Glutamatergic neuron (in vitro differentiated cells): ENCODE measurements around the gene KRTAP19-6. TPM values are rescaled to one million over a fixed set of nuclear protein-coding genes. Genes with fewer than 3 reads are reported as not detected.

ENCODE experiments used
- DNase-seq: peaks from one replicate; pipeline ENCODE4 v3.0.0; 2022
- H3K27ac Mint-ChIP-seq: one replicate; pipeline ENCODE4 v1.8.0; 2020; ENCODE audit warnings: mild to moderate bottlenecking, mixed read lengths, inconsistent platforms; ENCODE audit not compliant: unreplicated experiment
- H3K27me3 Mint-ChIP-seq: one replicate; pipeline ENCODE4 v1.8.0; 2020; ENCODE audit warnings: mild to moderate bottlenecking, moderate library complexity, mixed read lengths, inconsistent platforms; ENCODE audit not compliant: unreplicated experiment
- H3K36me3 Mint-ChIP-seq: one replicate; pipeline ENCODE4 v1.8.0; 2020; ENCODE audit warnings: mild to moderate bottlenecking, mixed read lengths, inconsistent platforms; ENCODE audit not compliant: unreplicated experiment
- H3K4me1 Mint-ChIP-seq: one replicate; pipeline ENCODE4 v1.8.0; 2020; ENCODE audit warnings: mild to moderate bottlenecking, low read depth, mixed read lengths, inconsistent platforms; ENCODE audit not compliant: unreplicated experiment
- H3K4me3 Mint-ChIP-seq: one replicate; pipeline ENCODE4 v1.8.0; 2020; ENCODE audit warnings: mild to moderate bottlenecking, mixed read lengths, inconsistent platforms; ENCODE audit not compliant: unreplicated experiment
- H3K9me3 Mint-ChIP-seq: one replicate; pipeline ENCODE4 v1.8.0; 2020; ENCODE audit warnings: mild to moderate bottlenecking, moderate library complexity, mixed read lengths, inconsistent platforms; ENCODE audit not compliant: unreplicated experiment
- total RNA-seq: library from RNA; stranded (reverse); fragmentation: NEBNext Ultra II Directional; extraction: Animal tissue kit (Norgen Biotek cat#: 25700); gene quantifications from one replicate; pipeline ENCODE4 v1.2.1, GENCODE V29; 2021; ENCODE audit not compliant: unreplicated experiment
- TF ChIP-seq, protein P1 (sequence below): fragments of 200-600 bp; sonication (generic); IDR thresholded peaks from one replicate; pipeline ENCODE4 v1.5.0; 2021; ENCODE audit not compliant: partially characterized antibody, unreplicated experiment

KRTAP19-6 gene
- total RNA-seq, 1 donor from 2014 or later: not detected

DNA sequence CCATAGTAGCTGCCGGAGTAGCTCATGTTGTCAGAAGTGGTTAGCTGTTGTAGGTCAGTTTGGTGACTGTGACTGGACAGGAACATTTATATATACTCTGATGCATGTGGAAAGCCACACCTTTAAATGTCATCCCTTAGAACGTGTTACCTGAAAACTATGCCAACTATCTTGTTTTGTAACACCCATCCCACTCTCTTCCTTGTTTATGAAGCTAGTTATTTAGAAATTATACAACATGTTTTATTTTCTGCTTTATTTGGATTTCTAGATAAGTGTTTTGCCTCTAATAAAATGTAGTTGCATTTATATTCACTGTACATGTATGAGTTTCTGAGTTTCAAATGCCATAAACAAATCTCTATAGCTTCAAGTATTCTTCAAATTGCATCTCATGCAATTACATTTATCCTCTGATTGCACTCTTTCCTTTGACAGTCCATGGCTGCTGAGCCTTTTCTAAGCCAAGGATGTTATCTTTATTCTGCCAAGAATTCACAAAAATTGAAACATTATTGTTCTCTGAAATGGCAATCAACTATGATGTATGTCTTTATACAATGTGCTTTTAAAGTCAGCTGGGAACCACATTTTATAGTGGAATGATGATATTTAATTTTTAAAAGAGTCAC, 19.7 kb upstream of the KRTAP19-6 start, which contains the start of gene KRTAP19-7:
Gene KRTAP19-7 (minus strand): TSS at position 51 of the 632 bp plus-strand sequence. CDS start 25 bp downstream, at position 26.
- DNase-seq: no peak
- Mint-ChIP-seq H3K4me1 (no peaks in the 10 kb centered on the region), H3K36me3 (no peaks in the 10 kb centered on the region), H3K4me3 (no peak within 1 kb of the TSS), H3K27ac (no peak within 1 kb of the TSS), H3K9me3 (no peaks in the 10 kb centered on the region), H3K27me3 (no peaks in the 10 kb centered on the region)
- TF ChIP-seq, protein P1, sequence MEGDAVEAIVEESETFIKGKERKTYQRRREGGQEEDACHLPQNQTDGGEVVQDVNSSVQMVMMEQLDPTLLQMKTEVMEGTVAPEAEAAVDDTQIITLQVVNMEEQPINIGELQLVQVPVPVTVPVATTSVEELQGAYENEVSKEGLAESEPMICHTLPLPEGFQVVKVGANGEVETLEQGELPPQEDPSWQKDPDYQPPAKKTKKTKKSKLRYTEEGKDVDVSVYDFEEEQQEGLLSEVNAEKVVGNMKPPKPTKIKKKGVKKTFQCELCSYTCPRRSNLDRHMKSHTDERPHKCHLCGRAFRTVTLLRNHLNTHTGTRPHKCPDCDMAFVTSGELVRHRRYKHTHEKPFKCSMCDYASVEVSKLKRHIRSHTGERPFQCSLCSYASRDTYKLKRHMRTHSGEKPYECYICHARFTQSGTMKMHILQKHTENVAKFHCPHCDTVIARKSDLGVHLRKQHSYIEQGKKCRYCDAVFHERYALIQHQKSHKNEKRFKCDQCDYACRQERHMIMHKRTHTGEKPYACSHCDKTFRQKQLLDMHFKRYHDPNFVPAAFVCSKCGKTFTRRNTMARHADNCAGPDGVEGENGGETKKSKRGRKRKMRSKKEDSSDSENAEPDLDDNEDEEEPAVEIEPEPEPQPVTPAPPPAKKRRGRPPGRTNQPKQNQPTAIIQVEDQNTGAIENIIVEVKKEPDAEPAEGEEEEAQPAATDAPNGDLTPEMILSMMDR: no peak

DNA sequence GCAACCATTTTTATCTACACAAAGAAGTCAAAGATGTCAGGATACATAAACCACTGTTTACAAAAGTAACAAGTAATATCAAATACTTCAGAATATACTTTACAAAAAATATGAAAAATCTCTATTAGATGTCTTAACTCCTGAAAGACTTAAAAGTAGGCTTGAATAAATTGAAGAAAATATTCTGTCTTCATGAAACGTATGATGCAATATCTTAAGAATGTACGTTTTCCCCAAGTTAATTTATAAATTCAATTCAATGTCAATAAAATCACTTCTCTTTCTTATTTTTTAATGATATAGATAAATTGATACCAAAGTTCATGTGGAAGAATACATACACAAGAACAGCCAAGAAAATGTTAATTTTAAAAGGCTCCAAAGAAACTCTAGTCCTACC, 13.4 kb upstream of the KRTAP19-6 start:
- H3K36me3 Mint-ChIP-seq: no peaks in the 10 kb centered on the region
- TF ChIP-seq, protein P1: no peak
- DNase-seq: no peak
- H3K4me3 Mint-ChIP-seq: no peak overlapping the region
- H3K27ac Mint-ChIP-seq: no peak overlapping the region
- no peaks in the 10 kb centered on the region for H3K27me3 Mint-ChIP-seq
- no peaks in the 10 kb centered on the region for H3K9me3 Mint-ChIP-seq
- H3K4me1 Mint-ChIP-seq: no peaks in the 10 kb centered on the region

DNA sequence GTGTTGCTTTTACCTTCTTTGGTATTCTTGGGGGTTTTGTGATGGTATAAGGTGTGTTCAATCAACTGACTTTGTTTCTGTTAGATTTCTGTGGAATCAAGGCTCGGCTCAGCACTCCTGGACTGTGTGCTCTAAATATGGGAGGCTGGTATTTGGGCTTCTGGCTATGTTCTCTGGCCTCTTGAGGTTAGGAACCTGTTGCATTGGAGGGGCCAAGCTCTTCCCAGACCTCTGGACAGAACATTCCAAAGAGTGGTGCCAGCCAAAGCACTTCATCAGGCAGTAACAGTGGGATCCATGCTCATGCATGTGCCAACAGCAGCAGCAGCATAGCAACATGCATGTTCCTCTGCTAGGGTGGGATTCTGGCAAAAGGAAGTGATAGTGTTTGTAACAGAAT, 11.1 kb upstream of the KRTAP19-6 start:
- TF ChIP-seq, protein P1: no peak
- Mint-ChIP-seq H3K27ac (no peak overlapping the region), H3K36me3 (no peaks in the 10 kb centered on the region), H3K4me1 (no peaks in the 10 kb centered on the region), H3K27me3 (no peaks in the 10 kb centered on the region), H3K9me3 (no peaks in the 10 kb centered on the region), H3K4me3 (no peak overlapping the region)
- no peak for DNase-seq

GRCh38 chr21:30518876-30519275, 22.8 kb downstream of the KRTAP19-6 start:
- no peak for DNase-seq
- H3K27ac Mint-ChIP-seq: no peak overlapping the region

GRCh38 chr21:30515681-30516080, 26.0 kb downstream of the KRTAP19-6 start:
- Mint-ChIP-seq H3K27me3 (no peaks in the 10 kb centered on the region), H3K36me3 (no peaks in the 10 kb centered on the region)

More at GRCh38 chr21:30518876-30519275, 22.8 kb downstream of the KRTAP19-6 start:
- Mint-ChIP-seq H3K27me3 (no peaks in the 10 kb centered on the region), H3K4me3 (no peak overlapping the region), H3K36me3 (no peaks in the 10 kb centered on the region), H3K9me3 (no peaks in the 10 kb centered on the region), H3K4me1 (no peaks in the 10 kb centered on the region)
- TF ChIP-seq, protein P1: no peak

More at GRCh38 chr21:30515681-30516080, 26.0 kb downstream of the KRTAP19-6 start:
- TF ChIP-seq, protein P1: no peak
- no peaks in the 10 kb centered on the region for H3K4me1 Mint-ChIP-seq
- no peak overlapping the region for H3K4me3 Mint-ChIP-seq
- no peak overlapping the region for H3K27ac Mint-ChIP-seq
- DNase-seq: no peak
- no peaks in the 10 kb centered on the region for H3K9me3 Mint-ChIP-seq
